GM12864 (cell line): ENCODE data around the gene CORIN.

ENCODE experiments used
- DNase-seq: peaks from one replicate; pipeline ENCODE4 v3.0.0-alpha.2; 2011; ENCODE audit warnings: low read depth
- H3K4me3 ChIP-seq: 2 replicates; pipeline ENCODE4 v1.5.1; 2011; ENCODE audit warnings: mild to moderate bottlenecking, low read depth, low read length, control low read depth
- TF ChIP-seq, protein P1 (sequence below): IDR thresholded peaks from 2 replicates; pipeline ENCODE4 v1.5.1; 2011; ENCODE audit warnings: low read depth, mild to moderate bottlenecking, moderate library complexity, low read length, control low read depth, inconsistent platforms; ENCODE audit errors: missing control alignments

CORIN gene

DNA sequence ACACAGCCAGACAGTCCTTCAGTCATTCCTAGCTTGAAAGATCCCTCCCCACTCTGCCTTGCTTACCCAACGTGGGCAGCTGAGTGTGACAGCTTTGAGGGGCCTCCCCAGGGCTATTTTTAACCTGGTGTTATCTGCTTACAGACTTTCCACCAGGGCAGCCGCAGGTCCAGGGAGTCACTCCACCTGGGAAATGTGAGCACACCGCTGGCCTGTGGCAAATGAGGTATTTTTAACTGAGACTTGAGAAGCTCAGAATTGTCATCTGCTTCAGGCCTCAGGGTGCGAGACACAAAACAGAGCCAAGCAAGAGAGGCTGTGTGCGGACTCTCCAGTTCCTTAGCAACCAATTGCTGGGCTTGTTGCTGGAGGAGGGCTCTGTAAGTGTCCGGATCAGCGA, 13.0 kb downstream of the CORIN start:
- no peak overlapping the region for H3K4me3 ChIP-seq
- TF ChIP-seq, protein P1, sequence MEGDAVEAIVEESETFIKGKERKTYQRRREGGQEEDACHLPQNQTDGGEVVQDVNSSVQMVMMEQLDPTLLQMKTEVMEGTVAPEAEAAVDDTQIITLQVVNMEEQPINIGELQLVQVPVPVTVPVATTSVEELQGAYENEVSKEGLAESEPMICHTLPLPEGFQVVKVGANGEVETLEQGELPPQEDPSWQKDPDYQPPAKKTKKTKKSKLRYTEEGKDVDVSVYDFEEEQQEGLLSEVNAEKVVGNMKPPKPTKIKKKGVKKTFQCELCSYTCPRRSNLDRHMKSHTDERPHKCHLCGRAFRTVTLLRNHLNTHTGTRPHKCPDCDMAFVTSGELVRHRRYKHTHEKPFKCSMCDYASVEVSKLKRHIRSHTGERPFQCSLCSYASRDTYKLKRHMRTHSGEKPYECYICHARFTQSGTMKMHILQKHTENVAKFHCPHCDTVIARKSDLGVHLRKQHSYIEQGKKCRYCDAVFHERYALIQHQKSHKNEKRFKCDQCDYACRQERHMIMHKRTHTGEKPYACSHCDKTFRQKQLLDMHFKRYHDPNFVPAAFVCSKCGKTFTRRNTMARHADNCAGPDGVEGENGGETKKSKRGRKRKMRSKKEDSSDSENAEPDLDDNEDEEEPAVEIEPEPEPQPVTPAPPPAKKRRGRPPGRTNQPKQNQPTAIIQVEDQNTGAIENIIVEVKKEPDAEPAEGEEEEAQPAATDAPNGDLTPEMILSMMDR, result no peak
- DNase-seq, result no peak

DNA sequence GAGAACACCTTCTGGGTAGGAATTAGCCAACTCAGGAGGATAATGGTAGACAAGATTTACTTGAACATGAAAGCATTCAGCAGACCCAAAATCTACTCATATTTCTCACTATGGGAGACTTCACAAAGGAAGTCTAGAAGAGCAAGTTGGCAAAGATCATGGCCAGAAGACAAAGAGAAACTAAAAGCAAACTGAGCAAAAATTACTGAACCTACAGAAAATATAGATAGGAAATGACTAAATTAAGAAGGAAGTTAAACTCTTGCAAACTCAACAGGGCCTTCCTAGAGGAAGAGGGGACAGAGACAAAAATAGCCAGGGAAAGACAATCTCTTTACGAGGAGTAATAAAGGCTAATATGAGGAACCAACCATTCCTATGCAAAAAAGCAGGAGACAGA, 18.7 kb downstream of the CORIN start:
- TF ChIP-seq, protein P1, result no peak
- no peak for DNase-seq
- H3K4me3 ChIP-seq, result no peak overlapping the region

DNA sequence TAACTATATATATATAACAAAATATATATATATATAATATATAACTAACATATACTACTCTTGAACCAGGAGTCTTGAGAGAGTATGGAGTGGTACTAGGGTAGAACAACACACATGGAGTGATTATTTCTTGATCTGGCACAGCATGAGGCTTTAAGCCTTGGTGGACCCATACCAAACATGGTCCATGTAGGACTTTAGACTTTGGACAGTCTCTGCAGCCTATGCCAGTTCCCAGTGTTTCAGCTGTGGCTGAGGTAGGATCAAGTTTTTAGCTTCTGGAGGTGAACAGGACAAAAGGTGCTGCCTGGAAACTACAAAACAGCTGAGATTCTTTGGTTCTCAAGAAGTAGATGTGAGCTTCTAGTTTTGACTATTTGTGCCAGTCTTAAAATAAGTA, 20.6 kb downstream of the CORIN start:
- no peak overlapping the region for H3K4me3 ChIP-seq
- no peak for DNase-seq
- TF ChIP-seq, protein P1, result no peak

DNA sequence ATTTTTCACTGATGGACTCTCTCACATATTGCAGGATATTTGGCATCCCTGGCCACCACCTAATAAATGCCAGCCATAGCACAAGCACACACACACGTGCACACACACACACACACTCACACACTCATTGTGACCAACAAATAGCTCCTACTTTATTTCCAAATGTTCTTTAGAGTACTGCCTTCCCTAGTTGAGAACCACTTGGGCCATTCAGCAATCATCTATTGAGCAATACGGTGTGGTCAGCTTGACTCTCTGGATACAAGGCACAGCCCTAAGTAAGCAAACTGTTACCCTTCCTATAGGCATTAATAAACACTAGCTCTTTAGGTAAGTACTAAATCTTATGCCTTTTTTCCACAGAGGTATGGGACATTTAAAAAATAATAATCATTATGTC, 21.1 kb downstream of the CORIN start:
- DNase-seq, result no peak
- no peak overlapping the region for H3K4me3 ChIP-seq
- TF ChIP-seq, protein P1, result no peak

DNA sequence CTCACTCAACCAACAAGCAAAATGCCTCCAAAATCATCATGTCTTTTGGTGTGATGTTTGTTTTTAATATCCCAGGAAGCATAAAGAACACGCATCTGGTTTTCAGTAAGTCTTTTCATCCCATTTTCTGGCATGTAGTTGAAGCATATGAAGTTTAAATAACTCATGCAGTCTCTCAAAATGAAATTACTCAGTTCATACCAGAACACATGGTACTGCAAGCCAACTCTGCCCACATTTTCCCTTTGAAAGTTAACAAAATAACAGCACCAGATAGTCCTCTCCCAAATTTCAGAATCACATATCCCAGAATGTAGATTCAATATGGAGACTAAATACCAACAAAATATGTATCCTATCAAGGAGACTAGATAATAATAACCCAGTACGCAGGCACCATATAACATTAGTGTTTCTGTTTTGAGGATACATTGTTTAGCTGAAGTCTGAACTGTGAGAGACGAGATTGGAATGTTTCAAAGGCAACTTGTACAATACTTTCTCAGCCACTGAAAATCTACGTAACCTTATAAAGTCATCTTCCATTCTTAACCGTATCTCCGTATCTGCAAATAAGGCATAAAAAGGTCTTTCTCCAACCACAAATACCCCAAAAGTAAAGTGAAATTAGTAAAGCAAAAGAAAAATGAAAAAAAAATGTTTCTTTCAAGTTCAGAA, 23.1 kb downstream of the CORIN start:
- no peak overlapping the region for H3K4me3 ChIP-seq
- no peak for DNase-seq
- TF ChIP-seq, protein P1, result no peak

DNA sequence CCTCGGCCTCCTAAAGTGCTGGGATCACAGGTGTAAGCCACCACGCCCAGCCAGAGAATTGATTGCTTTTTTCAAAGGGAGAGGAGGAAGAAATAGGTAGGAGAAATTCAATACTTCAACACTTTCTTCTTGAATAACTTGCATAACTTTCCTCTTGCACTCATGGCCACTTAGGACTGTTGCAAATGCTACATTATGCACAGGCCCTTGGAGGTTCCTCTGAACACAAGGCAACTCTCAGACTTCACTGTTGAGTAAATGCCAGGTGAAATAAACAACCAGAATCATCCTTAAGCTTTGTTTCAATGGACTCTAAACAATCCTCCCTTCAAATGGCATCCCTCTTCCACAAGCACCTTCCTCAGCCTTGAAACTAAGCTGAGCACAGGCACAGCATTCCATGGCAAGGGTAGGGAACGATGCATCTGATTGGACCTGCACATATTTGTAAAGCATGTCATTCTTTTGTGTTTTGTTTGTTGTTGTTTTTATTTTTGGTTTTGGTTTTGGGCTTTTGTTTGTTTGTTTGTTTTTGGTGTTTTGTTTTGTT, 28.1 kb downstream of the CORIN start:
- TF ChIP-seq, protein P1, result no peak
- no peak overlapping the region for H3K4me3 ChIP-seq
- DNase-seq, result no peak

DNA sequence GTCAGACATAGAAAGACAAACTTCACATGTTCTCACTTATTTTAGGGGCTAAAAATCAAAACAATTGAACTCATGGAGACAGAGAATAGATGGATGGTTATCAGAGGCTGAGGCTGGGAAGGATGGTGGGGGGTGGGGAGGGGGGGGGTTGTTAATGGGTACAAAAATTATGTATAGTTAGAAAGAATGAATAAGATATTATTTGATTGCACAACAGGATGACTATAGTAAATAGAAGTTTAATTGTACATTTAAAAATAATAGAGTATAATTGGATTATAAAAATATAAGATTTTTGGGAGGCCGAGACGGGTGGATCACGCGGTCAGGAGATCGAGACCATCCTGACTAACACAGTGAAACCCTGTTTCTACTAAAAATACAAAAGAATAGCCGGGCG, 33.3 kb downstream of the CORIN start:
- TF ChIP-seq, protein P1, result no peak
- no peak overlapping the region for H3K4me3 ChIP-seq
- no peak for DNase-seq
